GM23338 (cell line): ENCODE measurements around the gene SHPK.

Experiments
- CREB1 ChIP-seq: fragments of 250-450 bp; sonication (Bioruptor Pico); IDR thresholded peaks from 2 replicates; pipeline ENCODE4 v1.5.0; 2020; ENCODE audit warnings: low read depth, mild to moderate bottlenecking, moderate library complexity
- CTCF ChIP-seq, 2 experiments: fragments of 200-600 bp in 1 of 2; sonication (generic) in 1 of 2; conservative IDR thresholded peaks; 2 replicates each; pipeline versions ENCODE4 v1.5.1 to v1.6.1; 2016 to 2017; ENCODE audit warnings: antibody characterized with exemption in 2 of 2, low read depth in 2 of 2, mild to moderate bottlenecking in 2 of 2, moderate library complexity in 1 of 2
- EZH2 ChIP-seq: fragments of 200-600 bp; sonication (generic); IDR thresholded peaks from one replicate; pipeline ENCODE4 v1.8.0; 2017; ENCODE audit warnings: antibody characterized with exemption, mild to moderate bottlenecking, low read depth; ENCODE audit not compliant: unreplicated experiment
- REST ChIP-seq: IDR thresholded peaks from one replicate; pipeline ENCODE4 v1.6.1; 2018; ENCODE audit warnings: antibody characterized with exemption; ENCODE audit not compliant: unreplicated experiment
- ZNF114 ChIP-seq: fragments of 250-450 bp; sonication (Bioruptor Pico); IDR thresholded peaks from 2 replicates; pipeline ENCODE4 v1.5.0; 2020; ENCODE audit warnings: mild to moderate bottlenecking, moderate library complexity

DNA sequence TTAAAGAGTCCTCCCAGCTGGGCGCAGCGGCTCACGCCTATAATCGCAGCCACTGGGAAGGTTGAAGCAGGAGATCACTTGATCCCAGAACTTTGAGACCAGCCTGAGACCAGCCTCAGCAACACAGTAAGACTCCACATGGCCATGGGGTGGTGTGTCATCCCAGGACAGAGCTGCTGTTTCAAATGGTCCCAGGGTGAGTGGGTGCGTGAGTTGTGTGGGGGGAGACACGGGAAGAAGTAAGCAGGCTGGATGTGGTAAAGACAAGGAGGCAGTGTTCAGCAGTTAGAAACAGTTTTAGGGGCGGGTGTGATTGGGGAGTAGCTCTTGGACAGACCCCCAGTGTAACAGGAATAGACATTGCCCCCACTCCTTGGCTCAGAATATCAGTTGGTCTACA is 3.8 kb downstream of the SHPK start:
- TF ChIP-seq REST (no peak), CREB1 (CRISPR knock-in tag) (no peak), EZH2 (no peak), CTCF (conservative IDR thresholded peaks at IDR 0.05; ENCODE audit: low read depth in 2 of 2) (no peak), ZNF114 (CRISPR knock-in tag) (no peak)
